Neutrophil (primary cell): ENCODE results near the gene NAV3.

ENCODE experiments used
- H3K27ac ChIP-seq: fragments of 200-600 bp; sonication (generic); 2 replicates; pipeline ENCODE4 v1.5.1; 2016; ENCODE audit warnings: mild to moderate bottlenecking, moderate library complexity
- H3K27me3 ChIP-seq: fragments of 200-600 bp; sonication (generic); 2 replicates; pipeline ENCODE4 v1.6.0; 2016; ENCODE audit warnings: mild to moderate bottlenecking
- H3K36me3 ChIP-seq: fragments of 200-600 bp; sonication (generic); 2 replicates; pipeline ENCODE4 v1.5.1; 2017
- H3K4me1 ChIP-seq, 2 experiments: fragments of 200-600 bp in 1 of 2; sonication (generic) in 1 of 2; 1 replicate in 1 of 2; 2 replicates in 1 of 2; pipeline versions ENCODE4 v1.5.1 to v1.6.1; 2013 to 2016; ENCODE audit warnings: low read depth in 1 of 2, low read length in 1 of 2, mild to moderate bottlenecking in 1 of 2, moderate library complexity in 1 of 2; ENCODE audit not compliant: control insufficient read depth in 1 of 2, insufficient read depth in 1 of 2
- H3K4me3 ChIP-seq, 2 experiments: fragments of 200-600 bp in 1 of 2; sonication (generic) in 1 of 2; 1 replicate in 1 of 2; 2 replicates in 1 of 2; pipeline ENCODE4 v1.5.1; 2013 to 2016; ENCODE audit warnings: low read depth in 1 of 2, low read length in 1 of 2, mild to moderate bottlenecking in 1 of 2, moderate library complexity in 1 of 2
- H3K9me3 ChIP-seq: fragments of 200-600 bp; sonication (generic); 2 replicates; pipeline ENCODE4 v1.5.1; 2016
- TF ChIP-seq, protein P1 (sequence below): fragments of 200-600 bp; sonication (generic); IDR thresholded peaks from 2 replicates; pipeline ENCODE4 v1.5.1; 2016; ENCODE audit warnings: antibody characterized with exemption

NAV3 gene

DNA sequence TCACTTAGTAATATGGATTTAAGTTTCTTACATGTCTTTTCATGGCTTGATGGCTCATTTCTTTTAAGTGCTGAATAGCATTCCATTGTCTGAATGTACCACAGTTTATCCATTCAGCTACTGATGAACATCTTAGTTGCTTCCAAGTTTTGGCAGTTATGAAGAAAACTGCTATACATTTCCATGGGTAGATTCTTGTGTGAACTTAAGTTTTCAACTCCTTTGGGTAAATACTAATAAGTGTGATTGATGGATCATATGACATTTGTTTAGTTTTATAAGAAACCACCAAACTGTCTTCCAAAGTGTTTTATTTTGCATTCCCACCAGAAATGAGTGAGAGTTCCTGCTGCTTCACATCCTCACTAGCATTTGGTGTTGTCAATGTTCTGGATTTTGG lies 119.2 kb downstream of the NAV3 start:
- TF ChIP-seq, protein P1, sequence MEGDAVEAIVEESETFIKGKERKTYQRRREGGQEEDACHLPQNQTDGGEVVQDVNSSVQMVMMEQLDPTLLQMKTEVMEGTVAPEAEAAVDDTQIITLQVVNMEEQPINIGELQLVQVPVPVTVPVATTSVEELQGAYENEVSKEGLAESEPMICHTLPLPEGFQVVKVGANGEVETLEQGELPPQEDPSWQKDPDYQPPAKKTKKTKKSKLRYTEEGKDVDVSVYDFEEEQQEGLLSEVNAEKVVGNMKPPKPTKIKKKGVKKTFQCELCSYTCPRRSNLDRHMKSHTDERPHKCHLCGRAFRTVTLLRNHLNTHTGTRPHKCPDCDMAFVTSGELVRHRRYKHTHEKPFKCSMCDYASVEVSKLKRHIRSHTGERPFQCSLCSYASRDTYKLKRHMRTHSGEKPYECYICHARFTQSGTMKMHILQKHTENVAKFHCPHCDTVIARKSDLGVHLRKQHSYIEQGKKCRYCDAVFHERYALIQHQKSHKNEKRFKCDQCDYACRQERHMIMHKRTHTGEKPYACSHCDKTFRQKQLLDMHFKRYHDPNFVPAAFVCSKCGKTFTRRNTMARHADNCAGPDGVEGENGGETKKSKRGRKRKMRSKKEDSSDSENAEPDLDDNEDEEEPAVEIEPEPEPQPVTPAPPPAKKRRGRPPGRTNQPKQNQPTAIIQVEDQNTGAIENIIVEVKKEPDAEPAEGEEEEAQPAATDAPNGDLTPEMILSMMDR, result no peak
- H3K36me3 ChIP-seq, result no peaks in the 10 kb centered on the region

DNA sequence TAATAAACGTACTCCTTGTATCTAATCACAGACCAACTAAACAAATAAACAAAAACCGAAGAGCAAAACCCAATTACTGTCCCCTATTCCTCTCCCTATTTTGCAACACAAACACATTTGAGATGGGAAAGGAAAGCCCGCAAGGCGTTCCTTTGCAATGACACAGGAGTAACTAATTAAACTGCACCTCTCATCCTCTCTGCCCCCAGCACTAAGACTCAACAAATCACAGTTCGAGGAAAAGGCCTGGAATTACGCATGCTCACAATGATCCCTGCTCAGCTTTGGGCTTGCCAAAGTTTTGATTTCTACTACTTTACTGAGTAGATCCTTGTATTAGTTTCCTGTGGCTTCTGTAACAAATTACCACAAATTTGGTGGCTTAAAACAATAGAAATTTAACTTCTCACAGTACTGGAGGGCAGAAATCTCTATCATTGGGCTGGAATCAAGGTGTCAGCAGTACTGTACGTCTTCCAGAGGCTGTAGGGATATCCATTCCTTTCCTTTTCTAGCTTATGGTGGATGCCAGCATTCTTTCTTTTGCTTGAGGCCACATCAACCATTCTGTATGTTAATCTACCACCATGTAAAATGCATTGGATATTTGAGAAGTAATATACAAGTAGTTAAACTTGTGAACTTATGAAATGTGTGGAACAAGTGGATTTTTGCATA lies 123.0 kb downstream of the NAV3 start:
- Histone ChIP-seq H3K4me1 (no peaks in the 10 kb centered on the region), H3K27ac (no peak overlapping the region), H3K4me3 (no peak overlapping the region), H3K27me3 (no peaks in the 10 kb centered on the region), H3K9me3 (no peaks in the 10 kb centered on the region), H3K36me3 (no peaks in the 10 kb centered on the region)
- TF ChIP-seq, protein P1, result no peak

More for the DNA sequence above, 119.2 kb downstream of the NAV3 start:
- Histone ChIP-seq H3K4me3 (no peak overlapping the region), H3K27ac (no peak overlapping the region), H3K4me1 (no peaks in the 10 kb centered on the region), H3K27me3 (no peaks in the 10 kb centered on the region), H3K9me3 (no peaks in the 10 kb centered on the region)

DNA sequence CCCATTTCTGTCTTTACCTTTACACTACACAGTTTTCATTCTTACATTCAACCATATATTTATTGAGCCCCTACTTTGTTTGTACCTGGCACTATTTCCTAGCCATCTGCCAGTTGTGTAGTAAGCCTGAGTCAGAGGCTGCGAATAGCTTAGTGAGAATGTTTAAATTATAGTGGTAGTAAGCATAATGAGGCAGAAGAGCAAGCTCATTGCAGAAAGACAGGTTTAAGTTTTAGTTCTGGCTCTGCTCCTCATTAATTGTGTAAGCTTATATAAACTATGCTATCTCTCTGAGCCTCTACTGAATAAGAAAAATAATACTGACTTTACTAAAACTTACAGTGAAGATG lies 123.5 kb downstream of the NAV3 start:
- no peaks in the 10 kb centered on the region for H3K27me3 ChIP-seq
- no peak overlapping the region for H3K4me3 ChIP-seq

DNA sequence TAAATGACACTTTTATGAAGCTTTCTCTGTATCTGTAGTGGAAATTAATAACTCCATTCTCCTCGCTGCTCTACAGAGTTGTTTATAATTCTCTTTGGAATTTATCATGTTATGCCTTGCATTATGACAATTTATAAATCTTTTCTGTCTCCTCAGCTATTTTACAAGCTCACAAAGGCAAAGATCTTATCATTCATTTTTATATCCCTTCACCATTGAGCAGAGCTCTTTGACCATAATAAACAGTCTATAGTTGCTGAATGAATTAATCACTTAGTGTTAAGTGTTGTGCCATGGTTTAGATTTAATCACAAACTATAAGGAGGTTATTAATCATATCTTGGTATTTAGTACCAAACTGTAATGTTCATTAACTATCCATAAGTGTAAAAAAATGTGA lies 126.4 kb downstream of the NAV3 start:
- Histone ChIP-seq H3K4me3 (no peak overlapping the region), H3K9me3 (no peaks in the 10 kb centered on the region), H3K27ac (no peak overlapping the region), H3K4me1 (no peaks in the 10 kb centered on the region), H3K27me3 (no peaks in the 10 kb centered on the region), H3K36me3 (no peaks in the 10 kb centered on the region)
- TF ChIP-seq, protein P1, result no peak

More for the DNA sequence above, 123.5 kb downstream of the NAV3 start:
- Histone ChIP-seq H3K9me3 (no peaks in the 10 kb centered on the region), H3K36me3 (no peaks in the 10 kb centered on the region), H3K27ac (no peak overlapping the region), H3K4me1 (no peaks in the 10 kb centered on the region)
- TF ChIP-seq, protein P1, result no peak

DNA sequence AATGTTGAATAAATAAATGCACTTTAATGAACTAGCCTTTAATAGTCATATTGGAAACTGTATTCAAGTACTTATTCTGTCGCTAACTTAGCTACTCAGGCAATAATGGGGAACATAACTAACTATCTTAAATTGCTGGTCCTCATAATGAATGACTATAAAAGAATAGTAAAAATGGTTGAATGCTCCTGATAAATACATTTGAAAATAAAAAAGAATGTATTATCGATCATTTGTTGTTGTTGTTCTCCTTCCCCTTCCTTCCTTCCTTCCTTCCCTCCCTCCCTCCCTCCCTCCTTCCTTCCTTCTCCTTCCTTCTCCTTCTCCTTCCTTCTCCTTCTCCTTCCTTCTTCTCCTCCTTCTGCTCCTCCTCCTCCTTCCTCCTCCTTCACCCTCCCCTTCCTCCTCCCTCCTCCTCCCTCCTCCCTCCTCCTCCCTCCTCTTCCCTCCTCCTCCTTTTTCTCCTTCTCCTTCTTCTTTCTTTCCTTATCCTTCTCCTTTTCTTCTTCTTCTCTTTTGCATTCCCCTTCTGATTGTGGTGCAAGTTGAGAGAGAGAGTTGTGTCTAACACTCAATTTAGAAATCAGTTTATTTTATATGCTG lies 133.0 kb downstream of the NAV3 start:
- no peaks in the 10 kb centered on the region for H3K9me3 ChIP-seq
- no peaks in the 10 kb centered on the region for H3K27me3 ChIP-seq
- TF ChIP-seq, protein P1, result no peak
- no peak overlapping the region for H3K4me3 ChIP-seq
- no peaks in the 10 kb centered on the region for H3K4me1 ChIP-seq
- H3K27ac ChIP-seq, result no peak overlapping the region
- H3K36me3 ChIP-seq, result no peaks in the 10 kb centered on the region
